ELF-1 (cell line): Measurements from ENCODE around the gene FLII.
A peak's percentile ranks its signal among the peaks of the same experiment; 100 is the strongest.

Experiments
- DNase-seq: peaks from one replicate; pipeline ENCODE4 v3.0.0-alpha.2; 2016; ENCODE audit warnings: low read depth, low spot score

The FLII gene

GRCh38 chr17:18260332-18261145 is 2.0 kb upstream of the FLII start, which contains the start of gene MIEF2:
Gene MIEF2, plus strand, starts transcription at chr17:18260662. Its CDS starts 2,059 bp downstream, at chr17:18262721.
- peak; percentile 99 for DNase-seq

- peak; percentile 39 for DNase-seq
These were observed 1.2 kb upstream of the FLII start for GRCh38 chr17:18259621-18260331.

GRCh38 chr17:18257982-18258355 is 569 bp downstream of the FLII start:
- peak; percentile 77 for DNase-seq

GRCh38 chr17:18257268-18257981 is 1.1 kb downstream of the FLII start:
- peak; percentile 70 for DNase-seq

GRCh38 chr17:18256776-18257175 is 1.8 kb downstream of the FLII start:
- DNase-seq: no peak

GRCh38 chr17:18256351-18256750 is 2.2 kb downstream of the FLII start:
- no peak for DNase-seq

- peak; percentile 59 for DNase-seq
These were observed 3.5 kb downstream of the FLII start for GRCh38 chr17:18254888-18255649.

- no peak for DNase-seq
These were observed 4.4 kb downstream of the FLII start for GRCh38 chr17:18253947-18254821.

GRCh38 chr17:18253187-18253884 is 5.2 kb downstream of the FLII start:
- DNase-seq: no peak

- no peak for DNase-seq
These were observed 6.4 kb downstream of the FLII start for GRCh38 chr17:18252160-18252559.

- DNase-seq: no peak
These were observed 7.3 kb downstream of the FLII start for GRCh38 chr17:18251204-18251603.

GRCh38 chr17:18250708-18251107 is 7.8 kb downstream of the FLII start:
- no peak for DNase-seq

- no peak for DNase-seq
These were observed 8.3 kb downstream of the FLII start for GRCh38 chr17:18250259-18250658.

GRCh38 chr17:18248811-18249210 is 9.7 kb downstream of the FLII start:
- DNase-seq: no peak

- peak; percentile 82 for DNase-seq
These were observed 10.2 kb downstream of the FLII start for GRCh38 chr17:18248300-18248731.

GRCh38 chr17:18247613-18248001 is 10.9 kb downstream of the FLII start:
- no peak for DNase-seq

GRCh38 chr17:18246880-18247612 is 11.5 kb downstream of the FLII start:
- peak; percentile 92 for DNase-seq

GRCh38 chr17:18246109-18246725 is 12.3 kb downstream of the FLII start:
- no peak for DNase-seq
